ENCODE measurements around the gene SALL3. TPM values are rescaled to one million over a fixed set of nuclear protein-coding genes. Genes with fewer than 3 reads are reported as not detected.

SALL3 gene
- total RNA-seq, 2 donors from 2014 or later = 3.0 to 40.8 TPM

- Histone ChIP-seq H3K27me3 (replicated peaks; ENCODE audit: insufficient read depth) (peaks cover 7% of the 10 kb centered on the region), H3K4me1 (replicated peaks) (peaks cover 7% of the 10 kb centered on the region), H3K4me3 (no peak overlapping the region), H3K27ac (no peak overlapping the region), H3K36me3 (no peaks in the 10 kb centered on the region), H3K9me3 (no peaks in the 10 kb centered on the region)
- 13% methylated on average over 4 of the region's 4 CpGs for WGBS
- TF ChIP-seq CTCF (IDR thresholded peaks at IDR 0.05) (no peak), POLR2AphosphoS5 (IDR thresholded peaks at IDR 0.05) (no peak), POLR2A (IDR thresholded peaks at IDR 0.05) (no peak)
- no peak for DNase-seq (ENCODE audit: low spot score)
- intact Hi-C loops (cut with DNase I) = no loop called here
Measured at GRCh38 chr18:78975699-78976335, 3.8 kb upstream of the SALL3 start.

- no peak for TF ChIP-seq CTCF (IDR thresholded peaks at IDR 0.05)
- TF ChIP-seq POLR2AphosphoS5 (IDR thresholded peaks at IDR 0.05) = no peak
- TF ChIP-seq POLR2A (IDR thresholded peaks at IDR 0.05) = no peak
- Histone ChIP-seq H3K4me1 (replicated peaks) (peaks cover 7% of the 10 kb centered on the region), H3K9me3 (no peaks in the 10 kb centered on the region), H3K27ac (no peak overlapping the region), H3K4me3 (no peak overlapping the region), H3K36me3 (no peaks in the 10 kb centered on the region), H3K27me3 (replicated peaks; ENCODE audit: insufficient read depth) (peaks cover 3% of the 10 kb centered on the region)
- 12% methylated on average over 51 of the region's 51 CpGs for WGBS
- intact Hi-C loops (cut with DNase I) = no loop called here
- DNase-seq (ENCODE audit: low spot score) = no peak
Measured at GRCh38 chr18:78976765-78977636, 2.6 kb upstream of the SALL3 start.

GRCh38 chr18:78977637-78978348 is 1.8 kb upstream of the SALL3 start:
- TF ChIP-seq POLR2AphosphoS5 (IDR thresholded peaks at IDR 0.05) = no peak
- TF ChIP-seq CTCF (IDR thresholded peaks at IDR 0.05) = no peak
- DNase-seq (ENCODE audit: low spot score) = no peak
- H3K4me3 ChIP-seq = peak overlapping the region in 1 of 2 donors; percentile 29
- no peaks in the 10 kb centered on the region for H3K36me3 ChIP-seq
- H3K4me1 ChIP-seq (replicated peaks) = peaks cover 7% of the 10 kb centered on the region
- 3% methylated on average over 34 of the region's 34 CpGs for WGBS
- H3K9me3 ChIP-seq = no peaks in the 10 kb centered on the region
- peak overlapping the region; percentile 69 to 88 for H3K27ac ChIP-seq
- intact Hi-C loops (cut with DNase I) = no loop called here
- no peaks in the 10 kb centered on the region for H3K27me3 ChIP-seq (replicated peaks; ENCODE audit: insufficient read depth)

- peak overlapping the region; percentile 69 to 88 for H3K27ac ChIP-seq
- no peaks in the 10 kb centered on the region for H3K36me3 ChIP-seq
- H3K9me3 ChIP-seq = no peaks in the 10 kb centered on the region
- intact Hi-C loops (cut with DNase I) = no loop called here
- peak overlapping the region; percentile 29 to 53 for H3K4me3 ChIP-seq
- no peaks in the 10 kb centered on the region for H3K27me3 ChIP-seq (replicated peaks; ENCODE audit: insufficient read depth)
- no peak for DNase-seq (ENCODE audit: low spot score)
- under 1% methylated on average over 70 of the region's 80 CpGs for WGBS
- H3K4me1 ChIP-seq (replicated peaks) = peaks cover 7% of the 10 kb centered on the region
- no peak for TF ChIP-seq POLR2A (IDR thresholded peaks at IDR 0.05)
Measured at GRCh38 chr18:78978349-78979055, 1.1 kb upstream of the SALL3 start.
